ENCODE data around the gene CYP4F2.
"Not testable (repeated sequence)": the region's sequence is repeated elsewhere in the genome, so short reads cannot be mapped to it uniquely, and the experiment has no call there.

Gene CYP4F2

GRCh38 chr19:15850385-15850784 is 47.5 kb downstream of the CYP4F2 start:
- DNase-seq (ENCODE audit: low read depth, low spot score): no peak

GRCh38 chr19:15846923-15847322 is 51.0 kb downstream of the CYP4F2 start:
- no peak for DNase-seq (ENCODE audit: low read depth, low spot score)

- not testable (repeated sequence) for DNase-seq (ENCODE audit: low read depth, low spot score)
These were observed 54.0 kb downstream of the CYP4F2 start for GRCh38 chr19:15843894-15844222.

- DNase-seq (ENCODE audit: low read depth, low spot score): no peak
These were observed 54.5 kb downstream of the CYP4F2 start for GRCh38 chr19:15843203-15843893.

GRCh38 chr19:15841875-15842569 is 55.9 kb downstream of the CYP4F2 start:
- no peak for DNase-seq (ENCODE audit: low read depth, low spot score)

- DNase-seq (ENCODE audit: low read depth, low spot score): no peak
These were observed 57.0 kb downstream of the CYP4F2 start for GRCh38 chr19:15840833-15841232.

- DNase-seq (ENCODE audit: low read depth, low spot score): not testable (repeated sequence)
These were observed 58.0 kb downstream of the CYP4F2 start for GRCh38 chr19:15839888-15840287.

- no peak for DNase-seq (ENCODE audit: low read depth, low spot score)
These were observed 59.5 kb downstream of the CYP4F2 start for GRCh38 chr19:15838351-15838750.

- DNase-seq (ENCODE audit: low read depth, low spot score): no peak
These were observed 60.6 kb downstream of the CYP4F2 start for GRCh38 chr19:15837221-15837731.

- DNase-seq (ENCODE audit: low read depth, low spot score): peak; percentile 92
These were observed 61.3 kb downstream of the CYP4F2 start for GRCh38 chr19:15836330-15837220.

GRCh38 chr19:15835565-15836329 is 62.1 kb downstream of the CYP4F2 start:
- not testable (repeated sequence) for DNase-seq (ENCODE audit: low read depth, low spot score)

GRCh38 chr19:15834232-15834631 is 63.6 kb downstream of the CYP4F2 start:
- DNase-seq (ENCODE audit: low read depth, low spot score): not testable (repeated sequence)

GRCh38 chr19:15831626-15832025 is 66.2 kb downstream of the CYP4F2 start:
- DNase-seq (ENCODE audit: low read depth, low spot score): no peak

GRCh38 chr19:15829786-15830185 is 68.1 kb downstream of the CYP4F2 start:
- DNase-seq (ENCODE audit: low read depth, low spot score): no peak

GRCh38 chr19:15829306-15829698 is 68.6 kb downstream of the CYP4F2 start:
- DNase-seq (ENCODE audit: low read depth, low spot score): no peak

GRCh38 chr19:15828611-15829305 is 69.1 kb downstream of the CYP4F2 start:
- DNase-seq (ENCODE audit: low read depth, low spot score): not testable (repeated sequence)

GRCh38 chr19:15828121-15828610 is 69.7 kb downstream of the CYP4F2 start:
- DNase-seq (ENCODE audit: low read depth, low spot score): no peak

Data from astrocyte of the hippocampus (primary cell).